ENCODE data around the gene ZNF181.
"Not testable (repeated sequence)": the region's sequence is repeated elsewhere in the genome, so short reads cannot be mapped to it uniquely, and the experiment has no call there.

Gene ZNF181
- total RNA-seq: 9.4 to 19.6 (median 12.2) reads per million in 4 donors

- DNase-seq: peak; percentile 50 to 86 (median 66)
These were observed at the start of gene ZNF181 for GRCh38 chr19:34733746-34734536. Gene ZNF181, plus strand, starts transcription at chr19:34734243. Its CDS starts 795 bp downstream, at chr19:34735038.

DNA sequence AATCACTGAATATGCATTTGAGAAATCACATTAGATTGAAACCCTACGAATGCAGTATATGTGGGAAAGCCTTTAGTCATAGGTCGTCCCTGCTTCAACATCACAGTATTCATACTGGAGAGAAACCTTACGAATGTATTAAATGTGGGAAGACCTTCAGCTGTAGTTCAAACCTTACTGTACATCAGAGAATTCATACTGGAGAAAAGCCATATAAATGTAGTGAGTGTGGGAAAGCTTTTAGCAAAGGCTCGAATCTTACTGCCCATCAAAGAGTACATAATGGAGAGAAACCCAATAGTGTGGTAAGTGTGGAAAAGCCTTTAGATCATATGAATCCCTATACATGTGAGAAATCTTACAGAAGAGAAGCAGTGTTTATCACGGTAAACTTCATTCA lies 48.8 kb upstream of the ZNF181 start:
- not testable (repeated sequence) for DNase-seq

GRCh38 chr19:34686455-34686854 lies 47.6 kb upstream of the ZNF181 start:
- DNase-seq: no peak

DNA sequence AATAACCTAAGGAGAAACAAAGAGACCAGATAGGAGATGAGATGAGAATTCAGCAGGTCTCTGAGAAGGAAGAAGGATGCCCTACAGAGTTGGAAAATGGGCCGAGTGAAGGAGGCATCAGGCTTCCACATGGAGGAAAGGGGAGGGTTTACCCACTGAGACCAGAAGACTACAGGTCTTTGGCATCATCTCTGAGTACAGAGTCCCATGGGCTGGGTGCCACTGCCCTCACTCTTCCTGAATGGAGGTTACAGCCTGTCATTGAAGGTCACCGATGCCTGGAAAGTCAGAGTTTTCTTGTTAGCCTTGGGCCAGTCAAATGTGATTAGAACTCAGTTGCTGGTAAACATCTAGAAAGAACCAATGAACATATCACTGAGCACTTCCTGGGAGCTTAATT lies 46.7 kb upstream of the ZNF181 start:
- DNase-seq: no peak

GRCh38 chr19:34688592-34688991 lies 45.5 kb upstream of the ZNF181 start:
- DNase-seq: no peak

DNA sequence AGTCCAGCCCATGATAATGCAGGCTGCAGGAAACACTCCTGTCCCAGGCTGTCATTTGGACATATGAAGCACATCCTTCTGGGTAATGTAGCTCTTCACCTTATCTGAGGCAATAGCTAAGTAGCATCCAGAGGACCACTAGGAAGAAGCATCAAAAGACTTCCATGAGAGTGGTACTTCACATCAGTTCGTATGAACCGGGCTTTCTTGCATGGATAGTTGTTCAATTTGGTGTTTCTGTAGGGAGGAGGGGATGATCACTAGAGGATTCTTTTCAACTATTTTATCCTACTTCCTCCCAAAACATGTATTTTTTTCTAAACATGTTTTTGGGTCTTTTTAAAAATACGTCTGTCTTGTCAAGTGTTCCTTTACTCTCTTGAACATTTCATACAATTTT lies 43.7 kb upstream of the ZNF181 start:
- no peak for DNase-seq

GRCh38 chr19:34692549-34692948 lies 41.5 kb upstream of the ZNF181 start:
- no peak for DNase-seq

GRCh38 chr19:34707661-34708060 lies 26.4 kb upstream of the ZNF181 start:
- no peak for DNase-seq

- no peak for DNase-seq
These were observed 22.2 kb upstream of the ZNF181 start for GRCh38 chr19:34711890-34712289.

- peak in 4 of 5 donors; percentile 32 to 66 (median 56) for DNase-seq
These were observed 21.4 kb upstream of the ZNF181 start for GRCh38 chr19:34712395-34713261.

DNA sequence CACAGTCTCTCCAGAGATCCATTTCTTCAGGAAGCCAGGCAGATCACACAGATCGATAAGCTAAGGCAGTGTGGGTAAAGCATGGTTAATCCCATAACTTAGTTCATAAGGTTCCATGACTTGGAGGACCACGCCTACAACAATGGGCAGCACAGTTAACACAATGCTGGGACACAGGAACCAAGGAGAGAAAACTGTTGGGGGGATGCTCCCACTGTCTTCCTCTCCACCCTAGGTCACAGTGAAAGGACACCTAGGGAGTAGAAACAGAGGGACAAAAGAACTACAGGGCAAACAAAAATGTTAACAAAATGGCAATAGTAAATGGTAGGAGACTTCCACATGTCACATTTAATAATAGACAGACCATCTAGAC lies 20.8 kb upstream of the ZNF181 start:
- no peak for DNase-seq

DNA sequence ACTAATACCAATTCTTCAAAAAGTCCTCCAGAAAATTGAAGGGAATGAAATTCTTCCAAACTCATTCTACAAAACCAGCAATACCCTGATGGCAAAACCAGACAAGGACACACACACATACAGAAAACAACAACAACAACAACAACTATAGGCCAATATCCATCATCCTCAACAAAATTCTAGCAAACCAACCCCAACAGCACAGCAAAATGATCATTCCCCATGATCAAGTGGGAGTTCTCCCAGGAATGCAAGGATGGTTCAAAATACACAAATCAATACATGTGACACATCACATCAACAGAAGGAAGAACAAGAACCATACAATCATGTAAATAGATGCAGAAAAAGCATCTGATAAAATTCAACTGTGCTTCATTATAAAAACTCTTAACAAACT lies 18.7 kb upstream of the ZNF181 start:
- no peak for DNase-seq

DNA sequence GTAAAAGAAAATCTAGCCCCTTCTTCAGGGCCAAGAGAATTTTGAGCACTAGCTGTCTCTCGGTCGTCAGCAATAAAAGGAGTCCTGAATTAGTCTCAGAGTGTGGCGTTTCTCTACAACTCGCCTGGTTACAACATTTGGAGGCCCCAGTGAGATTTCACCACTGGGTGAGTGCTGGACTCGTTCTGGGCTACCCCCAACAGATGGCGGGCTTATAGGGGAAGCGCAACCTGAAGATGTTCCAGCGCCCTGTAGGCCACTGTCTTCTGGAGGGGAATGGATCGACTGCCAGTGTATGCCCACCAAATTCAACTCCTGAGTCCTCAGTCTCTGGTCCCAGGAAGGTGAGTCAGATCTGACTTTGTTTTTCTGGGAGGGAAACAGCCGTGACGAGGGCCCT lies 11.7 kb upstream of the ZNF181 start:
- no peak for DNase-seq

DNA sequence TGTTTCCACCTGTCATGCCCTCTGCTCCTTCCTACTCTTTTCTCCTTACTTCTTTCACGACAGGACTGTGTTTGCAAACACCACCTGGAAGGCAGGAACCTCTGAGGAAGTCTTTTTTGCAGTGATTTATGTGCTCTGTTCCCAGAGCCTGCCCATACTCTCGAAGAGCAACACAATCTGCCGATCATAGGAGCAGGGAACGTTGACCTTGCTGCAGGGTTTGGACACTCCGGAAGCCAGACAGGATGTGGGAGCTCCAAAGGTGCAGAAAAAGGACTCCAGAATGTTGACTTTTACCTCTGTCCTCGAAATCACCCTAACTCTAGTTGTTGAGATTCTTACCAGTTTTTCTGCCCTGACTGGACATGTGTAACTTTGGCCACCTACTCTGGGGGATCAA lies 8.6 kb upstream of the ZNF181 start:
- DNase-seq: no peak

GRCh38 chr19:34731019-34731829 lies 2.8 kb upstream of the ZNF181 start:
- no peak for DNase-seq

GRCh38 chr19:34731964-34732363 lies 2.1 kb upstream of the ZNF181 start:
- DNase-seq: no peak

DNA sequence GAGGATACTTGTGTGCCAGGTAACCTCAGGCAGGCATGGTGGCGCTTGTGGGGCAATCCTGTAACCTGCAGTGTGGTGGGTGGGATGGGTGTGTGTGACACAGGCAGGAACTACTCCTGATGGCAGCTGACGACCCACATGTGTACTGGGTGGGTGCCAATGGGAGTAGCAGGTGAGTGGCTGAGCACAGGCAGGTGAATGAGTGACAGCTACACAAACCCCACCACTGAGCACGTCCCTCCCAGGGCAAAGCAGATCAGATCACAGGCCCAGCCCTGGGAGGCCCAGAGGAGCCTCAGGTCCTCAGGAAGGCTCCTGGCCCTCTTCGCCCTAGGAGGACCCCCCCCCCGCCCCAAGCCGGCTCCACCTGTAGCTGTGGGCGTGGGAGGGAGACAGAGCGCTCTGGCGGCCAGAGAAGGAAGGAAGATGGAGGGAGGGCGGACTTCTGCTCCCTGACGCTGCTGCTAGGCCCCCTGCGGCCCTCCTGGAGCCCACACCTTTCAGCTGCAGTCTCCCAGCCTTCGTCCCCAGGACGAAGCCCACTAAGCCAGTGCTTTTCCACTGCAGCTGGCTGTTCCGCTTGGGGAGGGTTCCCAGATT lies 1.3 kb upstream of the ZNF181 start:
- DNase-seq: no peak

DNA sequence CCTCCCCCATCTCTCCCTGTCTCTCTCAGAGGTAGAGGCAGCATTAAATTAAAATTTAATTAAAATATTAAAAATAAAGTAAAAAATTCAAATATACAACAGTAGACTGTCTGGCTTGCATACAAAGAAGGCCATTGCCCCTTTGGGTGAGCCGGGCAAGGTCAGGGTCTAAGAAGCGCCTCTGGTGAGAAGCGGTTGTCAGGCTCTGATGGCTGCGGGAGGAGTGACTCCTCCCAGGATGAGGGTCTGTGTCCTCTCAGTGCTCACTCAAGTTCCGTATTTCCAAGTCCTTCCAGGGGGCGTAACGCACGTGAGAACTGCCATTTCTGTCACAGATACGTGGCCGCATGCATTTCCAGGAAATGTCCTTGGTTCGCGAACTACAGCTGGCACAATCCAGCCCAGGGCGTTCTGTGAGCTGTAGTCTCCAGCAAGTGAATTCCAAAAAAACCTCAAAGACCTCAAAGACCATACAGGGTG lies 737 bp upstream of the ZNF181 start:
- no peak for DNase-seq

GRCh38 chr19:34734537-34735103 lies 577 bp downstream of the ZNF181 start:
- DNase-seq: peak in 2 of 5 donors; percentile 67 to 85

GRCh38 chr19:34744896-34745690 lies 11.1 kb downstream of the ZNF181 start:
- DNase-seq: no peak

DNA sequence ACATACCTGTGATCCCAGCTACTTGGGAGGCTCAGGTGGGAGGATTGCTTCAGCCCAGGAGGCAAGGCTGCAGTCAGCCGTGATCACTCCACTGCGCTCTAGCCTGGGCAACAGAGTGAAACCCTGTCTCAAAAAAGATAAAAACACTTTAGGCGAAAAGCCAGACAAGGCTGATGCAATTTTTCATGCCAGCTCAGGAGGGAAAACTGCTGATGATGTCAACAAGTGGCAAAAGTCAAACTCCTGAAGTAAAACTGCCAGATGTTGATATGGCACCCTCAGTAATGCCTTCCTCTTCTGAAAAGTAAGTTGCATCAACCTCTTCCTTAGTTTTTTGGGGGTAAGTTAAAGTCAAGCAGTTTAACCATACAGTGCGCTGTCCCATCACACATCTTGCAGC lies 23.4 kb downstream of the ZNF181 start:
- DNase-seq: no peak
